GM18517 (cell line): ENCODE measurements around the gene NPHP1.
"Not testable (repeated sequence)": the region's sequence is repeated elsewhere in the genome, so short reads cannot be mapped to it uniquely, and the experiment has no call there.

Experiments used
- ATAC-seq: cut with Tn5 transposase; IDR thresholded peaks from one replicate; pipeline ENCODE4 v1.9.1; 2021; ENCODE audit warnings: mild to moderate bottlenecking, moderate library complexity; ENCODE audit not compliant: unreplicated experiment

The NPHP1 gene

DNA sequence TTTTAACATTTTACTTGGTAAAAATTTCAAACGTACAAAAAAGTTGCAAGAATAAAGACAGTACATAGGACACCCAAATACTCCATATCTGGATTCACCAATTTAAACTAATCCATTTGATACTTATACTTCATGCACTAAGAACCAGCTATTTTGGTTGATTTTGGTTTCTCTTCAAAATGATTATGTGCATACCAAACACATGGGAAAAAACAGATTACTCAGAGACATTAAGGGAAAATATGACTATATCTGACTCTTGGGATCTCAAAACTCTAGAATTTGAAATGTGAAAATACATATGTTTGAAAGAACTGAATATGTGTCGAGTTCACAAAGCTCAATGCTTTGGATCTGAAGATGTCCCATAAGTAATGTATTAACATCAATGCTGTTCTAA lies 73.6 kb downstream of the NPHP1 start:
- ATAC-seq, result no peak

DNA sequence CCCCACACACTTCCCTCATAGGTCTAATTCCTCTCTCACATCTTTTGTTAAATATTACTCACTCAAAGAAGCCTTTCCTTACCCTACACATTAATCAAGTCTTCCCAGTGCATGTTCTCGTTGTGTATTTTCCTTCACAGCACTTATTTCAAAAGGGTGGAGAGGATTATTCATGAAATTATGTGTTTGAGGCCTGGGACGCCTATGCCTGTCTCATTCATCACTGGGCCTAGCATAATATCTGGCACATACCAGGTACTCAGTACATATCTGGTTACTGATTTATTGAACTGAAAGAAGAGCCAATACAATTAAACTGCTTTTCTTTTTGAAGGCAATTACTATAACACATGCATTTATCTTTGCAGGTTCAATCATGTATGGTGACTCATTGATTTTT lies 74.1 kb downstream of the NPHP1 start:
- ATAC-seq, result no peak

DNA sequence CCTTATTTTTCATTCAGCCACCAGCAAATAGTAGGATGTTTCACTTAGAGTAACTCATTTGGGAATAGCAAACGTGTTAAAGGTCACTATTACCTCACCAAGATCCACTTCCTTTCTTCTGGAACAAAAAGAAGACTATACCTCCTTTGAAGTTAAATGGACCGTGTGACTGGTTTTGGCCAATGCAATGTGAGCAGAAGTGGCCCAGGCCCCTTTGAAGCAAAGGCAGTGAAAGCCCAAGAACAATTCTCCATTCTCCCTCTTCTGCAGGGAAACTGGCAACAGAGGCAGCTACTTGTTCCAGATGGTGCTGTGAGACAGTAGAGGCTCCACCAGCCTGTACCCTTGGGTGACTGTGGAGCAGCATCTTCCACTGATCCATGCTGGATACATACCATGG lies 77.9 kb downstream of the NPHP1 start:
- ATAC-seq, result no peak

DNA sequence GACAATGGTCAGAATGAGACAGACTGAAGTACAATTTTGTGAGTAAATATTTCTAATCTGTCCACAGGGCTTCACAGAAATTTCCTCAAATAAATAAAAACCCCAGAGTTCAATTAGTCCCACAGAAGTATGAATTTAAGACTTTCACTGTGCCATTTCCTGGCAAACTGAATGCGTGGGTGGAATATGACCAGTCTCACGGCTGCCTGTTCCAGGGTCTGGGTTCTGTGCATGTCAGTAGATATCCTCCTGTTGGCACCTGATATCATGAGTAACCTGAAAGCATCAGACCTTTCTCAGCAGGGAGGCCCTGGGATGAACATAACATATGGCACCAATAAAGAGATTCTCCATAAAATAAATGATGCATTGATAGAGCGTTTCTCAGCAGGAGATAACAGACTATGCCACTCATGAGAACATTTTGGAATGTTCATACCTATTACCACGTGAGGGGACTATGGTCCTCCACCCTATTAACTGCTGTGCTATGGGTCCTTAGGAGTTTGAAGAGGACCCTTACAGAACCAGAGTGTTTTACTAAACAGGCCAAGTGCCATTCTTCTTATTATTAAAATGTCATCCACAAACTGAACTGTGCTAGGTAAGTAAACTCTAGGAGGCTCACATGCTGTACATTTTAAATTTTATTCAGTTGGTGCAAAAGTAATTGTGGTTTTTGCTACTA lies 78.6 kb downstream of the NPHP1 start:
- no peak for ATAC-seq

DNA sequence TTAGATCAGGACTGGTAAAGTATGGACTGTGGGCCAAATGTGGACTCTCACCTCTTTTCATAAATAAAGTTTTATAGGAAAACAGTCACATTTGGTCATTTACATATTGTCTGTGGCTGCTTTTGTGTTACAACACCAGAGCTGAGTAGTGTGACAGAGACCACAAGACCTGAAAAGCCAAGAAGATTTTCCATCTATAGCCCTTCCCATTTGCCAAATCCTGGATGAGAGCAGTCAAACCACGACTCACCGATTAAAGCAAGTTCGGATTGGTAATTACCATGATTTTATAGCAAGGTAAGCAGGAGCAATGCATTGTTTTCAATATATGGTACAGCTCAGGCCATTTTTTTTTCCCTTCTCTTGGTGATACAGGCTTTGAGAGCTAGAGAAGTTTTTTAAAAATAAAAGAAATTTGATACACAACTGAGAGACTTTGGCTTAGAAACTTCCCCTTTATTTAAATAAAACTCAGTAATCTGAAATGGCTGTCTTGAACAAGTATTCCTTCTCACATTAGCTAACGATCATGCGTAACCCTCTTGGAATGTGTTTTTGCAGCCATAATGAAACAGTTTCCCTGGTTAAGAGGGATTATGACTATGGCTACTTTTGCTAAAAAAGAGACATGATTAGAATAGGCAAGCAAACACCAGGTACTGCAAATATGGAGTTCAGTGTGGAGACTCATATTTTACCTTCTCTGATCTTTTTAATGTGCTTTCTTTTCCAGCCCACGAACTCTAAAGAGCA lies 79.7 kb downstream of the NPHP1 start:
- ATAC-seq, result no peak

DNA sequence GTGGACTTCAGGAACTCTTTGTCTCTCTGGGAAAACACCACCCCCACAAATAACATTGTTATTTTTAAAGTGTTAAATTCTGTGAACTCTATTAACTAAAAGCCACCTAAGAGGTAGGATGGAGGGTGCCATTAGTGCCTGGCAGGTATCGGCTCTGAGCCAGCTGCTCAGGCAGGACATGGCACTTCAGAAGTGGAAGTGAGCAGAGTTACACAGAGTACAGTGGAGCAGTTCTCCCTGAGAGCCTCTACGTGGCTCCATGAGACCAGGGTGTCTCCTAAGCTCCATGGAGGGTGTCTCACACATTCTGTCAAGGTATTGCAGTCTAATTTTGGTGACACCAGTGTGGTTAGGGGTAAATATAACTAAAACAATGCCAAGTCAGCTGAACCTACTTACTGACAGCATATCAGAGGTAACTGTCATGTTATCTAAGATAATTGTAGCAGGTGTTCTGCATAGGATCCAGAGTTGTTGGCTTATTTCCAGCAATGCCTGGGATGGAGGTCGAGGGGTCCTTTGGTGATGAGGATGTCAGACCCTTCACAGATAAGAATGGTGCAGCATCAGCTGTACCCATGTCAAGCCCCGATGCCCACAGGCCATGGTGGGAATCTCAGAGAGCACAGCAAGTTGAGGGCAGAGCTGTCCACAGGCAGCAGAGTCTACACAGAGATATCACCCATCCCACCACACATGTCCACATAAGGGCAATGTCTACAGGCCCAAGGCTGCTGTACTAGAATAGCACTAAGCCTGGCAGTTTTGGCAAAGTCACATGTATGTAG lies 80.6 kb downstream of the NPHP1 start:
- ATAC-seq, result no peak

DNA sequence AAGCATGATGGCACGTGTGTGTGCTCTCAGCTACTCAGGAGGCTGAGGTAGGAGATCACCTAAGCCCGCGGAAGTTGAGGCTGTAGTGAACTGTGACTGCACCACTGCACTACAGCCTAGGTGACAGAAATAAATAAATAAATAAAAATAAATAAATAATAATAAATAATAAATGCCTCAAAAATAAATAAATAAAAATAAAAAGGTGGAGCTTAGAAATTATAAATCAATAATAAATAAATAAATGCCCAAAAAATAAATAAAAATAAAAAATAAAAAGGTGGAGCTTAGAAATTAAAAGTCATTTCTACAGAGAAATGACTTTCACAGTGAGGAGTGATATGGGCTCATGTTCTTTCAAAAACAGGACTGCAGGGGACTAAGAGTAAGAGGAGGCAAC lies 83.2 kb downstream of the NPHP1 start:
- no peak for ATAC-seq

DNA sequence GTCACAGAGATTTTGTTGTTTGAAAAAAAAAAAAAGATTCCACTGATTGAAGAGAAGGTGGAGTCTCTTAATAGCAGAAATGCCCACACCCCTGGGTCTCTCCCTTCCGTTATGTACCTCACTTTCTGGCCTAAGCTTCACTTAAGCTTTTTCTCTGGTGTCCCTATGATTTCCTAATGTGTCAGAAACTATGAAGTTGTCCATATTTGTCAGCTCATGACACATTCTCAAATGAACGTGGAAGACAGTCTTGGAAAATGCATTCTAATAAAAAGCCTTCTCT lies 83.8 kb downstream of the NPHP1 start:
- no peak for ATAC-seq

DNA sequence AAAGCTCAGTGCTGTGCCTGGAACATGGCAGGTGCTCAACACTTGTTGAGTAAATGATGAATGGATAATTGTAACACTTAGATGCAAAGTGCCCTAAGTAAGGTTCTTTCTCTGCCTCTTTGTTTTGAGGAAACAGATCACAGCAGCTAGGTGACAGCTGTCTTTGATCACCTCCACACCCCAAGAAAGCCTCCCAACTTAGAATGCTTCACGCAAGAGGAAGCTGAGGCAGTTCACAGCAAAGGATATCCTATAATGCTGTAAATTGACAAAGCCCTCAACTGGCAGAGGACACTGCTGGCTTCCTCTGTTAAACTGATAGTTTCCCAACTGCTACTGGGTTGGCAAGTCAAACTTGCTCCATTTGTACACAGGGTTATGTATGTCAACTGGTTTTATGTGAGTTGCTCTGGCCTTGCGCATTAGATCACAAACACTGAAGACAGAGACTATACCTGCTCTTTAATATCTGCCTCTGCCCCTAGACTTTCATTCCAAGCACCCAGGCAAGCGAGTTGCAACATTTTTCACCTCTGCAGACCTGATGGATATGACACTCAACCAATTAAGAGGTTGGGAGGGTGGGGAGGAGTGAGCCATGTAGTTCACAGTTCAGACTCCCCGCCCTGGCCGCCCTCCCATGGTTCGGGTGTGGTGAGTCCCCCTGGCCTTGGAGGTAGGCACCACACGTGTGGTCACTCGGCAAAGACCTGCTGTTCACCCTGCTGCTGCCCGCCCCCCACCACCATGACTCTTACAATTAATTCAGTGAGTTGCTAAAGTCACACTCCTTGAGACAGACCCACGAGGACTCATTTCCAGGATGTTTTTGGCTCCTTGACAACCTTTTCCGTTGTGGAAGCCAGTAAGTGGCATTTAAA lies 84.4 kb downstream of the NPHP1 start:
- no peak for ATAC-seq

DNA sequence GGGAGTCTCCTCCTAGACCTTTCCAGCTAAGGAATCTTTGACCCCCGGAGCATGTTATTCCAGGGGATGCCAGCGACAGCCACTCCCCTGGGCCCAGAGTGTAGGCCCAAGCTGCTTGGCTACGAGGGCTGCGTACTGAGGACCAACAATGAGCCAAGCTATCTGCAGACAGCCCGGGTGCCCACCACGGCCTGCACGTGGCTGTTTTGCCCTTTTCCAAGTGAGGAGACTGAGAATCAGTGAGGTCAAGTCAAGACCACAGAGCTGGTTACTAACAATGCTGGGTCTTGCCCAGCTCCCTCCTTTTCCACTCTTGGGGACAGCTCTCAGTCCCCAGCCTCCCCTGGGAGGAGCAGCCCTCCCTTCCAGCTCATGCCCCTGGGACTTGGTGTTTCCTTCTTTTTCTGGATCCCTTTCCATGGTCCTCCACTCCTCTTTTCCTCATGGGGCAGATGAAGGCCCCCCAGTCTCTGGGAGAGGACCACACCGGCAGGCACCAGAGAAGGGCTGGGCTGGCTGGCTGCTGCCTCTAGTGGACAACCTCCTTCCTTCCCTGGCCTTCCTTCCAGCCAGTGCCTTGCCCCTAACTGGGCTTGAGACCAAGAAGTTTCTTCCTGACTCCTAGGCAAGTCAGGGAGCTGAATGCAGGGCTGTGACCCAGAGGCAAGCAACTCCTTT lies 88.6 kb downstream of the NPHP1 start:
- ATAC-seq, result no peak

DNA sequence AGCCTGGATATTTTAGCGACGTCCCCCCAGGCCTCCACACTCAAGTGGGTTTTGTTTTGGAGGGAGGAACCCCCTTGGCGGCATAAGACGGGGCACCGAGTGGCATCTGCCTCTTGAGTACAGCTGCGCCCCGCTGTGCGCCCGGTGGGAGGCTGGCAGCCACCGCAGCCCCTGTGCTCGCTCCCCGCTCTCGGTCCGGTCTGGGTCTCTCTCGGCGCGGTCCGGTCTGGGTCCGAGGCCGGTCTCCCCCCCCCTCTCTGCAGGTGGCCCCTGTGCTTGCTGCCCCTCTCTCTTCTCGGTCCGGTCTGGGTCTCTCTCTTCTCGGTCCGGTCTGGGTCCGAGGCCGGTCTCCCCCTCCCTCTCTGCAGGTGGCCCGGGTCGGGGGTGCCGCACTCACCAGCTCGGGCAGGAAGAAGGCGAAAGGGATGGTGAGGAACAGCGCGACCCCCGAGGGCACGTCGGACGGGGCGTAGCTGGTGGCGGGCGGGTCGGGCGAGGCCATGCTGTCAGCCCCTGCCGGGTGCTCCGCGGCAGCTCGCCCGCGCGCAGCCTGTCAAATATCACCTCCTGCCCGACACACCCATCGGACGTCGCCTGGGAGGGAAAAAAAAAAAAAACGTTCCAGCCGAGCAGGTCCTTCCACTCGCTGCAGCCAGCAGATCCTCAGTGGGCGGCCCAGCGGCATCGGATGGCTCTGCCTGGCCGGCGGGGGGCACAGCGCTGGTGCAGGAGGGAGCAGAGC lies 89.4 kb downstream of the NPHP1 start, which contains the start of gene MALL:
Gene MALL (minus strand): TSS at position 532 of the 742 bp plus-strand sequence. CDS start 30 bp downstream, at position 502.
- ATAC-seq, result no peak

DNA sequence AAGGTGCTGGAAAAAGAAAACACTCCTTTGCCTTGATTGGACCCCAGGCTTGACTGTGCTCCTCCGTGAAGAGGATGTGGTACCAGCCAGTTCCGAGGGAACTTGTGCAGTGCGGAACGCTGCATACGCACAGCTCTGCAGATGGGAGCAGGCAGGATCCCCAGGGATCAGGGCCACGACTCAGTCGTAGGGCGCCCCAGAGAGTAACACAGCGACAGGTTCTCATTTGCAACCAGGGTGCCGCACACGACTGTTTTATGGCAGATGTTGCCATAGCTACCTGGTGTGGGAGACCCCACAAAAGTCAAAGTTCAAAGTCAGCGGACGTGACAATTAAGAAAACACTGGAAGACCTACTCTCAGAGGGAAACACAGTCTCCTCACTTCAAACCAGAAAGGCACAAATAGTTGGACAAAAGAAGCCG lies 90.0 kb downstream of the NPHP1 start:
- no peak for ATAC-seq

DNA sequence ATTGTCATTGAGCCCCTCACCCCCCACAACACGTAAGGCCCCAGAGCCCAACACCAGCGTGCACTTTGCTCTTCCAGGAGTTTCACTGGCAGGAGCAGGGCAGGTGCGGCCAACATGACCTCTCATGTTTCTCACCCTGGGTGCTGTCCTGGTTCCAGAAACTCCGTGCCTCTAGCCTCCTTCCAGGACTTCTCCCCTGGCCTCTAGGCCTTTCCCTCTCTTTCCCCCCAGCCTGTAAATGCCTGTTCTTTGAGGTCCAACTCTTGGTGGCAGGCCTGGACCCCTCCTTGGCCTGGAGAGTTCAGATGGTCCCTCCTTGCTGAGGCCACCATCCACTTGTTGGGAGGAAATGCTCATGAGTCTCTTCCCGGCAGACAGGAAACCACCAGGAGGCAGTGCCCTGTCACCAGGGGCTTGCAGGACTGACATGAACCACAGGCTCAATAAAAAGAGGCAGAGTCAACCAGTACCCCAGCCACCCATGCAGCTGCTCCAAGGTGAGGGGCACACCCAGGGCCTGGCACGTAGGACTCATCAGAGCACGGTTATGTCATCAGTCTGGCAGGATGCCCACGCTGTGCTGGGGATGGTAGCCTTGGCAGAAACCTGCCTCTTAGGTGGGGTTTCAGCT lies 90.7 kb downstream of the NPHP1 start:
- no peak for ATAC-seq

DNA sequence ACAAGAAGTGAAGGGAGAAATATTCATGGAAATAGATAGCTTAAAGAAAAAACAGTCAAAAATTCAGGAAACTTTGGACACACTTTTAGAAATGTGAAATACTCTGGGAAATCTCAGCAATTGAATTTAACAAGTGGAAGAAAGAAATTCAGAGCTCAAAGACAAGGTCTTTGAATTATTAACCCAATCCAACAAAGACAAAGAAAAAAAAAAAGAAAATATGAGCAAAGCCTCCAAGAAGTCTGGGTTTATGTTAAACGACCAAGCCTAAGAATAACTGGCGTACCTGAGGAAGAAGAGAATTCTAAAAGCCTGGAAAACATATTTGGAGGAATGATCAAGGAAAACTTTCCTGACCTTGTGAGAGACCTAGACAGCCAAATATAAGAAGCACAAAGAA lies 96.5 kb downstream of the NPHP1 start:
- ATAC-seq, result not testable (repeated sequence)

DNA sequence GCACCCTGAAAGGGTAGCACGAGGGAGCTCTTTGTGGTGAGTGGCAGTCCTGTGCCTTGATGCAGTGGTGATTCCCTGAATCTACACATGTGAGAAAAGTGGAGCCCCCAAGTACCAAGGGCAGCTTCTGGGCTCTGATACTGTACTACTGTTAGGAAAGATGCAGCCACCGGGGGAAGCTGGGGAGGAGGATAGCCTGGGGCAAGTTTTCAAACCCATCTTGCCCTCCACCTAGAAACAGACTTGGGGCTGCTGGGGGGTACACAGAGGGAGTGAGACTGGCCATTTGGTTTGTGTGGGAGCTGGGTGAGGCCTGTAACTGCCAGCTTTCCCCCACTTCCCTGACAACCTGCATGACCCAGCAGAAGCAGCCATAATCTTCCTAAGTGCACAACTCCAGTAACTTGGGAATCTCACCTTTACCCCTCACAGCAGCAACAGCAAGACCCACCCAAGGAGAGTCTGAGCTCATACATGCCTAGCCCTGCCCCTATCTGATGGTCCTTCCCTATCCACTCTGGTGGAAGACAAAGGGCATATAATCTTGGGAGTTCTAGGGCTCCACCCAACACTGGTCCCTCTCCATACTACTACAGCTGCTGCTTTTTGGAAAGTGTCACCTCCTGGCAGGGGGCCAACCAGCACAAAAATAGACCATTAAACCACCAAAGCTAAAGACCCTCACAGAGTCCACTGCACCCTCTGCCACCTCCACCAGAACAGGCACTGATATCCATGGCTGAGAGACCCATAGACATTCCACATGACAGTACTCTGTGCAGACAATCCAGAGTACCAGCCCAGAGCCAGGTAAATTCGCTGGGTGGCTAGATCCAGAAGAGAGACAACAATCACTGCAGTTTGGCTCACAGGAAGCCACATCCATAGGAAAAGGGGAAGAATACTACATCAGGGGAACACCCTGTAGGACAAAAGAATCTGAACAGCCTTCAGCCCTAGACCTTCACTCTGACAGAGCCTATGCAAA lies 97.4 kb downstream of the NPHP1 start:
- no peak for ATAC-seq

DNA sequence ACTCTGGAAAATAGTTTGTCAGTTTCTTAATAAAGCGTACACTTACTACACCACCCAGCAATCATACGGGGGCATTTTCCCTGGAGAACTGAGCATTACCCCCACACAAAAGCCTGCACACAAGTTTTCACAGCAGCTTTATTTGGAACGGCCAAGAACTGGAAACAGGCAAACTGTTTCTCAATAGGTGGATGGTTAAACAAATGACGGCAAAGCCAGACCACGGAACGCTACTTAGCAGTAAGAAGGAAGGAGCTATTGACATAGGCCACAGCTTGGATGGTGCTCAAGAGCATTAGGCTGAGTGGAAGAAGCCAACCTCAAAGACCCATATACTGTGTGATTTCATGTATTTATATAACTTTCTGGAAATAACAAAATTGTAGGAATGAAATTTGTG lies 98.2 kb downstream of the NPHP1 start:
- ATAC-seq, result no peak

DNA sequence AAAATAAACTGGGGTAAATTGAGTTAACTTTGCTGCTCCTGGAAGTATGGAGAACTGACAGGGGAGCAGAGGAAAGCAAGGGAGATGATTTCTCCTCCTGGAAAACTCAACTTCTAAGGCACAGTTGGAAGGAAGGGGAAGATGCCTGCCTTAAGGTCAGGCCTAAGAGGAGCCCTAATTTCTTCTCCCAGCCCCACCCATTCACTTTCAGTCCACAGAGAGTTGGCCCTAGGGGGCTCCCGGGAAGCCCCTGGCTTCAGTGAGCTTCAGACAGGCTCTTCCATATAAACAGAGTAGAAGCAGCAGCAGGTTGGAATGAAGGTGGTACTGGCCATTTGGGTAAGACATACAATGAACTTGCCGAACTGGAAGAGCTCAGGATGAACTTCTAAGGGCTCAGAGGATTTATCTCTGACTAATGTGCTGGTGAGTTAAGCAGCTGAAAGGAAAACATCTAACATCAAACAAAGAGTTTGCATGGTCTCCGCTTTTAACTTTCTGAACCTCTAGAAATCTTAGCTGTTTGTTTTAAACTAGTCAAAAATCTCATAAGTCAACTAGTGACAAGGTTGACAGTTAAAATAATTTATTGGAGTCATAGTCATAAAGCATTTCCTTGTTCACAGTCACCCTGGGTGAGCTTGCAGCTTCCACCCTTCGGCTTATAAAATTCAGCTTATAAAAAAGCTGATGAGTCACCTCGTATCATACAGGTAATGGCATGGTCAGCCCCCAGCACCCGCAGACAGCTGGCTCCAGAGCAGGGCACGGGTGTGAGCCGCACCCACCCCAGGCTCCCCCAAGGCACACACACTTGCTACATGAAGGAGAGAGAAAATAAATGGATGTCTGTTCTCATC lies 99.0 kb downstream of the NPHP1 start:
- no peak for ATAC-seq
